NCI-H526 (cell line): Measurements from ENCODE around the gene AQP12B.
"Not testable (repeated sequence)": the region's sequence is repeated elsewhere in the genome, so short reads cannot be mapped to it uniquely, and the experiment has no call there.

ENCODE experiments used
- DNase-seq, 2 experiments: peaks; one replicate each; lab custom pipeline; 2025; lab: John Stamatoyannopoulos, UW

AQP12B gene, protein sequence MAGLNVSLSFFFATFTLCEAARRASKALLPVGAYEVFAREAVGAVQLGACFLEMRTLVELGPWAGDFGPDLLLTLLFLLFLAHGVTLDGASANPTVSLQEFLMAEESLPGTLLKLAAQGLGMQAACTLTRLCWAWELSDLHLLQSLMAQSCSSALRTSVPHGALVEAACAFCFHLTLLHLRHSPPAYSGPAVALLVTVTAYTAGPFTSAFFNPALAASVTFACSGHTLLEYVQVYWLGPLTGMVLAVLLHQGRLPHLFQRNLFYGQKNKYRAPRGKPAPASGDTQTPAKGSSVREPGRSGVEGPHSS

DNA sequence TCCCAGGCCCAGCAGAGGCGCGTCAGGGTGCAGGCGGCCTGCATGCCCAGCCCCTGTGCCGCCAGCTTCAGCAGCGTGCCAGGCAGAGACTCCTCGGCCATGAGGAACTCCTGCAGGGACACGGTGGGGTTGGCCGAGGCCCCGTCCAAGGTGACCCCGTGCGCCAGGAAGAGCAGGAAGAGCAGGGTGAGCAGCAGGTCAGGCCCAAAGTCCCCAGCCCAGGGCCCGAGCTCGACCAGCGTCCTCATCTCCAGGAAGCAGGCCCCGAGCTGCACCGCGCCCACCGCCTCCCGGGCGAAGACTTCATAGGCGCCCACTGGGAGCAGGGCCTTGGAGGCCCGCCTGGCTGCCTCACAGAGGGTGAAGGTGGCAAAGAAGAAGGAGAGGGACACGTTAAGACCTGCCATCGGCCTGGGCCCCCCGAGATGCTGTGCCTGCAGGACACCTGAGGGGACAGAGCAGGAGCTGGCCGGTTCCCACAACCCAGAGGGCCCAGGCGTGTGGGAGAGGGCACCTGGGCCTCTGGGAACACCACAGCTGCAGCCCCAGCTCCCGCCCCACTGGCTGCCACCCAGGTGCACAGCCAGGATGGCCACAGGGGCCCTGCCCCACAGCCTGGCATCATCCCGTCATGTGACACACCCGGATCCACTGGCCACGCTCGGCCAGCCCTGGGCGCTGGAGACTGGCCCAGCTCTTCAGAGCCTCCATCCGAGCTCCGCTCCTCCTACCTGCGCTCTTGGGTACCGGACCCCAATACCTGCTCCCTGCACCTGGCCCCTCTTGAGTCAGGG lies at the start of gene AQP12B:
TSS of gene AQP12B (minus strand) at position 455 of the 794 bp plus-strand sequence. CDS start at position 407, 48 bp downstream.
- not testable (repeated sequence) for DNase-seq

DNA sequence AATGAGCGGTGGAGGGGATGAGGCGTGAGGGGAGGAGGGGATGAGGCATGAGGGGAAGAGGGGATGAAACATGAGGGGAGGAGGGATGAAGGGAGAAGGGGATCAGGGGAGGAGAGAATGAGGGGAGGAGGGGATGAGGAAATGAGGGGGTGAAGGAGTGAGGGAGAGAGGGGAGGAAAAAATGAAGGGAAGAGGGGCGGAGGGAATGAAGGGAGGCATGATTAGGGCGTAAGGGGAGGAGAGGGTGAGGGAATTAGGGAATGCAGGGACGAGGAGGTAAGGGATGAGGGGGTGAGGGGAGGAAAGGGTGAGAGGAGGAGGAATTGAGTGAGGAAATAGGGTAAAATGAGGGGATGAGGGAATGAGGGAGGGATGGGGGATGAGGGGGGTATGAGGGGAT lies 49.5 kb upstream of the AQP12B start:
- DNase-seq = no peak

DNA sequence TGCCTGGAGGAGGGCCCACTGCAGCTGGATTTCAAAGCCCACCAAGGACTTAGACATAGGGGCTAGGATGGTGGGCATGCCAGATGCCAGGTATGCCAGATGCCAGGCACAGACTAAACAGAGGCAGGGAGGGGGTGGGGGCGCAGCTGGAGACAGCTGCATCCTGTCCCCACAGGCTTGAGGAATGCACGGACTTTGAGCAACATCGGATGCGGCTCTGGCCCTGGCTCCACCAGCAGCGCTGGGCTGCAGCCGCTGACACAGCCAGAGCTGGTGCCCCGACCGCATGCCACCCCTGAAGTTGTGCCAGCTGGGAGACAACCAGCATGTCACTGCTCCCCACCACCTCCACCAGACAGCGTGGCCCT lies 48.5 kb upstream of the AQP12B start:
- DNase-seq = no peak

DNA sequence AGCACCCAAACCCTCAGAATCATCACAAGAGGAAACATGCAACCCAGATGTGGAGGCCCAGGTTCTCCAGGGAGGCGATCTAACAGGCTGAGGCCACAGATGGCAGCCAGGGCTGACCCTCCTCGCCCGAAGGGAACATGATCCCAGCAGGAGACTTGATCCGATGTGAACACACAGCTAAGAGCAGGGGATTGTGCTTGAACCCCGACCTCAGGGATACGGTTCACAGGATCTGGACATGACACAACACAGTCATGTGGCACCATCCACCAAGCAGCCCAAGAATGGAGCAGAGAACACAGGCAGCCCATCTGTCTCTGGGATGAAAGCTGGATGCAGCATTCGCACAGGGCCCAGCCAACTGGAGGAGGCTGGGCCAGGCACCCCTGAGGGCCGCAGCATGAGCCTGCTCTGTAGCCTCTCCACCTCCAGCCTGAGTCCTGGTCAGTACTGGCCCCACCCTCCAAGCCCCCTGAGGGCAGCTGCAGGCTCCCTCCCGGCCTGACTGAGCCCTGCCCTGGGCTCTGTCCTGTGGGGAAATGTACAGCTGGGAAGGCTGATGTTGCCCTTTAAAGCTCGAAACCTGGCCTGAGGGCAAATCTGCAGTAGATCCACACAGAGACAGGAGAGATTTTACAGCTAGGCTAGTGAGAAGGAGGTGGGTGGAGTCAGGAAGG lies 48.0 kb upstream of the AQP12B start:
- no peak for DNase-seq

DNA sequence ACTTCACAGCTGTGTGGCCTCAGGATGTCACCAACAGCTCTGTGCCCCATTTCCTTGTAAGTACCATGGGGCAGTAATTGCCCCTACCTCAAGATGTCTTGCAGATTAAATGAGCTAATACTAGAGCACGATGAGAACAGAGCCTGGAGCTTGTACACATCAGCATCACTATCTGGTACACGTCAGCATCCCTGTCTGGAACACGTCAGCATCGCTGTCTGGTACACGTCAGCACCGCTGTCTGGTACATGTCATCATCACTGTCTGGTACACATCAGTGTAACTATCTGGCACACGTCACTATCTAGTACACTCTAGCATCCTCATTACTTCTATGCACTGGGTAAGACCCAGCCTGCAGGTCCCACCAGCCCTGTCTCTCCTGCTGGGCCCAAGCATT lies 46.1 kb upstream of the AQP12B start:
- no peak for DNase-seq

DNA sequence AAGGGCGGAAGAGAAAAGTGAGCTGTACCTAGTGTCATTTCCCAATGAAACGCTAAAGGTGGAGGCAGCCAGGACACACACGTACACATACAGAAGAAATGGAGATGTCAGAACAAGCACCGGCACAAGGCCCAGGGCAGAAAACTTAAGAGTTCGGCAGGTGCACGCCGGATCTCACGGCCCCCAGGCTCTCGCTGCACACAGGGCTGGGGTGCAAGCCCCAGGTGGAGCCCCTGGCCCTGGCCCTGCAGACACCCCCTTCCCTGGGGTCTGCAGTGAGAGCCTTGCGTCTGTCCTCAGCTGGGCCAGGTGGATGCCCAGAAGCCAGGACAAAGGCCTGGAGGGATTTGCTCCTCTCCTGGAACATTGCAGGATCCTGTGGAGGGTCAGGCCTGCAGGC lies 45.7 kb upstream of the AQP12B start:
- DNase-seq = no peak

DNA sequence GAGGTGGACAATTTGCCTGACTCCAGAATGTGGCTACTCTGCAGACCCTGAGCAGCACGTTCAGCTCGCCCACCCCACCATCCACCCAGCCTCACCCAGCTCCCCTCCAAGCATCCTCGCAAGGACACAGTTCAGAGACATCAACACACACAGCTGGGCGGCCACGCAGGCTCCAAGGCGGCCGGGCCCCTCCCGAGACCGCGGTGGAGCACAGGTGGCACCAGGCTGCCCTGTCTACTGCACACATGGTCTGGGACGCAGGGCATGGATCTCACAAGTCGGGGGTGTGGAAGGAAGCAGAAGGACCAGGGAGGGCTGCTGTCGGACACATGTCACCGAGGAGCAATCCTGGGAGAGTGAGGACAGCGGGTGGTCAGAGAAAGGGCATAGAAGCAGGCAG lies 45.2 kb upstream of the AQP12B start:
- DNase-seq = no peak

DNA sequence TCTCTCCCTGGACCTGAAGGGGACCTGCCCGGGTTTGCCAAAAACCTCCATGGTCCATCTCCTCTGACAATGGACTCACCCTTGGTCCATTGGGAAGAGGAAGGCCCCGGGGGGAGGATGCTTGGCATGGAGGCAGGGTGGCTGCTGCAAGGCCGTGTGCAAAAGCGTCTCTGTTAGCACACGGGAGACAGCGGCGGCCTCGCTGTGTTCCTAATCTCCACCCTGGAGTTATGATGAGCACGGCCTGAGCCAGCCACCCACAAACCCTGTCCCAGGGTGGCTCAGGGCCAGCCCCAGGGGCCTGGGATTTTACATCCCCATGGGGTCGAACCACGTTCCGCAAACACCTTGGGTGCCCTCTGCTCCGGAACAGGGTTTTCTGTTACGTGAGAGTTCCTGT lies 44.8 kb upstream of the AQP12B start:
- no peak for DNase-seq

DNA sequence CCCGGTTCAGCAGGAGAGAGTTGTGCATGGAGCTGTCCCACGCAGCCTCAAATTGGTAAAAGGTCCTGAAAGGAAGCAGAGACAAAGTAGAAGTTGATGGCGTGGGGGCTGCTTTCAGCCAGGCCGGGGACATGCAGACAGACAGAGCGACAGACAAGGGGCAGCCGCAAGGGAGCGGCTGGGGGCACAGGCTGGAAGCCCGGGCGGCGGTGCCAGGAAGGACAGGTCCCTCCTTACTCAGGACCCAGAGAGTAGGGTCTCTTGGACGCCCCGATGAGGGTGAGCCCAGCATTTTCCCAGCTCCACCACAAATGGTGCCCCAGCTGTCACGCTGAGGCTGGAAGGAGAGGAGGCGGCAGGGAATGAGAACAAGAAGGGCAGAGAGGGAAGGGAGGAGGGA lies 44.2 kb upstream of the AQP12B start:
- no peak for DNase-seq

DNA sequence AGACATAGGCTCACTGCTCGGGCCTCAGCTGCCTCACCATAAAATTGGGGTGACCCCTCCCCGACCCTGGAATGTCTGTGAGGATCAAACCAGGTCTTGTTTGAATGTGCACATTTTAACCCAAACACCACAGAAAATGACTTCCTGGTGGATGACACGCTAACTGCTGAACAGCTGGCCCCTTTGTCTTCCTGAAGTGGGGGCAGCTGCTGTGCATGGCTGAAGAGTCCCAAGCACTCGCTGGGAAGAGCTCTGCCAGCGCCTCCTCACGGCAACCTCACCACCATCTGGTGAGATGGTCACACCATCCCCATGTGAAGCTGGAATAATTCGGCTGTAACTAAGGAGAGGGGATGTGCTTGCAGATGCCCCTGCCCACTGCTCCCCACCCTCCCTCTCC lies 43.0 kb upstream of the AQP12B start:
- DNase-seq = no peak

DNA sequence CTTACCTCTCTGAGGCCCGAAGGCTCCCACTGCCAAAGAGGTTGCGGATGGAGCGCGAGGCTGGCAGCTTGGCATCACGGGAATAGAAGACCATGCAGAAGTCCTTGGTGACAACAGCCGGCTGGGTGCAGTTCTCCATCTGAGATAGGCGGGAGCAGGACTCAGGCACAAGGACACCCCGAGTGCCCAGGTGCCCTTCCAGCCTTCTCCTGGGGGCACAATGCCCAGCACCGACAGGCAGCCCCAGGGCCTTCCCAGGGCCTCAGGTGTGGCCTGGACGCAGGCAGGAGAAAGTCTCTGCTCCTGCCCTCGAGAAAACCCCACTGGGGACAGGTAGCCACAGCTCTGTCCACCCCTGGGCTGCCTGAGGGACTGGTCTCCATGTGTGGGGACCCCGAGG lies 42.6 kb upstream of the AQP12B start:
- no peak for DNase-seq

DNA sequence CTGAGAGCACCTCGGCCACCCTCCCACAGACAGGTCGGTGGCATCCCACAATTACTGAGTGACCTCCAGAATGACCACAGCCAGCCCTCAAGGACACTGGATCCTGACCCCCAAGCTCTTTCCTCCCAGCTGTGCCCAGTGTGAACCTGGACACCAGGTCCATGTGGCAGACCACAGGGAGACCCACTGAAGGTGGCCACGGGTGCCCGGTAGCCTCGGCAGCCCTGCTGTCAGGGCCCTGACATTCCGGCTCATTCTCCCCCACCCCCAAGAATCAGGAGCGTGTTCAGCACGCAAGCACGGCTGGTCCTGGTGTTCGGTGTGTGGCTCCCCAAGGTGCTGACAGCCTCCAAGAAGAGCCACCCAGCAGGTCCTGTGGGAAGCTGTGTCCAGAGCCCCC lies 41.7 kb upstream of the AQP12B start:
- DNase-seq = no peak

DNA sequence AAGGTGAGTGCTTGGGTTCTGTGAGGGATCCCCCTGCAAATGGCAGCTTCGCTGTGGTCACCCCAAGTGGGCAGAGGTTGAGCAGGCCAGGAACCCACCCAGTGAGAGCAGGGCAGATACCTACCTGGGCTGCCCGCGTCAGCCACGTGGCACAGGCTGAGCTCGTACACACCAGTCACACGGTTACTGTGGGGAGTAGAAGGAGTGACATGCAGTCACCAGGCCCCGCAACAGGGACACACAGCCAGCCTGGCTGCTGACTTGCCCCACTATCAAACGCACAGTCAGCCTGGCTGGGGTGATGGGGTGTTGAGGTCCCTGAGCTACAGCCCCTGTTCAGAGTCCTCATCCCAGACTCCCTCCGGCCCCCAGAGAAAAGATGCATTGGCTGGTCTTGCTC lies 41.2 kb upstream of the AQP12B start:
- DNase-seq = no peak

DNA sequence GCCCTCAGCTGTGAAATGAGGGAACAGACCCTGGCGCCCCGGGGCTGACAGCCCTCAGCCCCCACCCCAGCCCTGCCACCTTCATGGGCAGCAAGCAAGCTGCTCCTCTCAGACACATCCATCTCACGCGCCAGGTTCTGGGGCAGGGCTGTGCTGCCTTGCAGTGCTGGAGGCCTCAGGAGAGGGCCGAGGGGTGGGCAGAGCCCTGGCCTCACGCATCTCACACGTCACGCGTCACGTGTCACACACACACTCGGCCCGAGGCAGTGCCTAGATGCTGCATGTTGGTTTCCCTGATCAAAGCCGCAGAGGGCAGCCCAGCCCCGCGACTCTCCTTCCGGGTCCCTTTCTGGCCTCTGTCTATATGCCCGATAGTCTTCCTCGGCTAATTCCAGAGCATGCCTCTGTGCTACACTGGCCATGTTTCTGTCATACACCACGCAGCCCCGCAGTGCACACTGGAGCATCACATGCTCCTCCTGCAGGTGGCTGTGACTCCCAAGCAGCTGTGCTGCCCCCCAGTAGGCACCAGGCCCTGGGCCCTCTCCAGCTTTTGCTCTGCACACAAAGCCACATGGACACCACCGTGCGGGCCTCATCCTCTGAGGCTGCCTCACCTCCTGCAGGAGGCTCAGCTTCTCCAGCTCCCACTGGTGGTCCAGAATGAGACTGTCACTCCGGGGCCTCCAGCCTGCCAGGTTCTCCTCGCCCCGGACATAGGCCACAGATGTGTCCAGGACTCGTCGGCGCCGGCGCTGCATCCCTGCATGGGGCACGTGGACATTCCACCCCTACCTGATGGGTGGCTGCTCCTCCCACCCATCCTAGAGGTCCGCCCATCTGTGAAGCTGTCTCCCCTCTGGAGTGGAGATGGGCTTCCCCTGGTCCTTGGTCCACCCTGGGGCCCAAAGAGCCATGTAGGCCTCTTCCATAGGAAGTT lies 40.4 kb upstream of the AQP12B start:
- DNase-seq = no peak

DNA sequence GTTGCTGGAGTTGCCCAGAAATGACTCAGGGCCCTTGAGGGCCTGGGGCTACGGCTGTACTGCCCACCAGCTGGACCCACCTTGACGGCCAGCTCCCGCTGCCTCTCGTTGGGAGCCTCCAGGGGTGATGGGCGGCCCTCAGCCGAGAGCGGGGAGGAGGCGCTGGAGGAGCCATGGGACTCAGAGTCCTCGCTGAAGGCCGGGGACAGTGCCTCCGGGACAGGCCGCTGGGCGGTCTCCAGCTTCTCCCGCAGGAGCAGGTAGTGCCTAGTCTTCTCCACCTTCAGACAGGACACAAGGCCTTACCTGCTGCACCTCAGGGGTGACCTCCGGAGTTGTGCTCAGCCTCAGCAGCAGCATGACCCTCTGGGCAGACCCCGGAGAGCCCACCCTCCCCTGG lies 39.7 kb upstream of the AQP12B start:
- no peak for DNase-seq

DNA sequence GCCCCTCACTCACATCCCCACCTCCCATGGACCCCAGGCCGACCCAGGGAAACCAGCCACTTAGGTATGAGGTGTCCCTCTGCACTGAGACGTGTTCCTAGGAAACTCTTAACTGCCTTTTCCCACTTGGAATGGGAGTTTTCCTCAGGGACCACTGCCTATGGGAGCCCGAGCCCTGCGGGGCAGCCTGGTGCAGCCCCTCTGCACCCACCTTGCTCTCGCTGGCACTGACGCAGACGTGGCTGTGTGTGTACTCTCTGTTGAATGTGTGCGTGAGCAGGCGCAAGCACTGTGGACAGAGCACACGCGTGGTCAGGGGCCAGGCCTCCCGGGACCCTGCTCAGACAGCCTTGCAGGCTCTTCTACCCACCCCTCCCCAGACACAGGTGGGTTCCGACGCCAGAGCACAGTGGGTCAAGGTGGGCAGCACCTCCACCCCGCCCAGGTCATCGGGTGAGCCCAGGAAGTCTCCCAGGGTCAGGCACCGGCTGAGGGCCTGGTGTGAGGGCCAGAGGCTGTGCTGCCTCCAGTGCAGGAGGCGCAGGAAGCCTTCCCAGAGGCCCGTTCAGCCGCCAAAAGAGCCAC lies 39.0 kb upstream of the AQP12B start:
- no peak for DNase-seq

DNA sequence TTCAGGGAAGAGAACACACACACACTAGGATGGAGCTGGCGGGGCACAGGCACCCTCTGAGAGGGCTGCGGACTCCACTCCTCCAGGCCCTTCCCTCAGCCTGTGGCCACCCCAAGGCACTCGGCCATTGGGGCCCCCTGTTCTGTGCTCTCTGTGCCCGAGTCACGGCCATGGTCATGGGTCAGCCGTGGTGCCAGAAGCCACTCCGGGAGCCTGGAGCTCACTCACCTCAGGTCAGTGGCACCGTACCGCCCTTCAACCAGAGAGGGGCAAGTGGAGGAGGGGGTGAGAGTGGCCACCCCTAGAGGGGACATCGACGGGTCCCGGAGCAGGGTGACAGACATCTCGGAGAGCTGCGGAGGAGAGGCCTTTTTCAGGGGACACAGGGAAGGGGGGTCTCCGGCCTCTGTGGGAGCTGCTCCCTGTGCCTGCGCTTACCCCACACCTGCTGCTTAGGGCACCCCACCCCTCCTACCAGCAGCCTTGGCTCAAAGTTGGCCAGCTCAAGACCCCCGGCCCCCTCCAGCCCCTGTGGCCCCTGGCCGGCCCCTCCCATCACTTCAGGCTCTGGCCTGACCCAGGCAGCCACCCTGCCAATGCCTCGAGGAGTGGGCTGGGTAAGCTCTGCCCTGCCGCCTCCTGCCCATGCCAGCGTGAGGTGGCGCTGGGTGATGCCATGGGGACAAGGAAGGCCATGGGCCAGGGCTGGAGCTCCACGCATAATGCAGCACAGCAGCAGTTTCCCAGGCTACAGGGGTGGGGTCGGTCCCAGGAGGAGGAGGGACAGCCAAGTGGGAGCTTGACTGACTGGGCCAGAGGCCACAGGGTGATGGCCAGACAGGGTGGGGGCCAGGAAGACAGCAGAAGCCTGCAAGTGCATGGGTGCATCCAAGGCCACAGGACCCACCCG lies 38.3 kb upstream of the AQP12B start:
- no peak for DNase-seq

DNA sequence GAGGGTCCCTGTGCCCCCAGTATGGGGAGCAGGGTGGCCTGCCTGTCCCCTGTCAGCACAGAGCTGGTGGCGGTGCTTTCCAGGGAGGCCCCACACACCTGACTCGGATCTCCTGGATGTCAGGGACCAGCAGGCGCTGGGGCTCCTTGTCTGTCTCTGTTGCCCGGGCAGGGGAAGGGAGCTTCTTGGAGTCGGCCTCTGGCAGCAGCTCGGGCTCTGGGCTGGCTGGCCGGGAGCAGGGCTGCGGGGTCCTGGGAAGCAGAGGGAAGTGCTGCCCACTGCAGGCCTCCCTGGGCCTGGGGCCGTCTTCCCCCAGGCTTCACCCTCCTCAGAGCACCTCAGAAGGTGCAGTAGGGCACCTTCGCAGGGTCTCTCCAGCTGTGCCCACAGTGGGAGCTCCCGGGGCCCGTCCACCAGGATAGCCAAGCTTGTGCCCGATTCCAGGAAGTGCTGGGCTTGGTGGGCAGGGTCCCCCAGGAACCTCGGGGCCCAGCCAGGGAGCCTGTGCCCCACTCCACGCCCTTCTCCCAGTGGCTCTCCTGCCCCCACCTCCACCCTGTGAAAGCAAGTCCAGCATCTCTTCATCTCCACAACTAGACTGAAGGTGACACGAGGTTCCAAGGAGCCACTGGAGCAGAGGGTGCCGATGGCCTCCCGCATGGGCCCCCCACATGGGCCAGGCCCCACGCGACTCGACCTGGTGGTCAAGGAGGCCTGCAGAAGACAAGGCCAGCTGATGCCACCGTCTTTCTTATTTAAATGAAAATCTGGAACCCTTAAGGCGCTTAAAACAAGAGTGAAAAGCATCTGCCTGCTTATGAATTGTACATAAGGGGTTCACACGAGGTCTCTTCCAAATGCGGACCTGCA lies 37.2 kb upstream of the AQP12B start:
- no peak for DNase-seq

DNA sequence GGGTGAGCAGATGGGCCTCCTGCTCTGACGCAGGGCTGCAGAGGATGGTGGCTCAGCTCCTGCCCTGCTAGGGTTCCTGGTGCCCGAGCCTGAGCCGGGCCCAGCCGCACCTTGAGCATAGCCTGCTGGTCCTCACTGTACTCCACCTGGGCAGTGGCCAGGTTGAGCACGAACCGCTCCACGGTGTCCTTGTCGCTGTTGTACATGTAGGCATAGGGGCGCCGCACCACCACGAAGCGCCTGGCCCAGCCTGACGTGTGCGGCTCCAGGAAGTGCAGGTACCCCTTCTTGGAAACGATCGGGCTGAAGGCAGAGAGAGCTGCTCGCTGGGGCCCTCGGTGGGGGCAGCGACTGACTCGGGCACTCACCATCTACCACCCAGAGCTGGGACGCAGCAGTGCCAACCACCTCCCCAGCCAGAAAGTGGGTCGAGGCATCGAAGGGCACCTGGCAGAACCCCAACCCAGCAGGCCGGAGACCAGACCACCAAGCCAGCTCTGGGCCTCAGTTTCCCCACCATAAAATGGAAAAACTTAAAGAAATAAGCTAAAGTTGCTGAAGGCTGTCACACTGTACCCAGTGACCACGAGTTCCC lies 36.3 kb upstream of the AQP12B start:
- no peak for DNase-seq
